Body of pancreas (tissue), 4 donors: ENCODE measurements around the gene ANXA3.

Experiments
- CTCF ChIP-seq, 7 experiments: fragments of 450-650 bp in 4 of 7; fragments of 200-600 bp in 3 of 7; sonication (generic) in 3 of 7; IDR thresholded peaks; one replicate each; pipeline ENCODE4 v1.5.1; 2016 to 2019; ENCODE audit warnings: antibody characterized with exemption in 7 of 7
- POLR2A ChIP-seq, 3 donors: fragments of 450-650 bp; IDR thresholded peaks; one replicate each; pipeline ENCODE4 v1.6.1; 2016; ENCODE audit warnings: antibody characterized with exemption in 3 of 3, mild to moderate bottlenecking in 2 of 3

GRCh38 chr4:78558410-78558809 lies 6.8 kb downstream of the ANXA3 start:
- TF ChIP-seq POLR2A (IDR thresholded peaks at IDR 0.05) = no peak
- no peak for TF ChIP-seq CTCF (IDR thresholded peaks at IDR 0.05)
